HG03575 (cell line): ENCODE data around the gene CLBA1.

Source experiments
- ATAC-seq: cut with Tn5 transposase; IDR thresholded peaks from one replicate; pipeline ENCODE4 v1.9.1; 2021; ENCODE audit not compliant: unreplicated experiment, insufficient number of reproducible peaks, low FRiP score; ENCODE audit errors: extremely low read depth

The CLBA1 gene

DNA sequence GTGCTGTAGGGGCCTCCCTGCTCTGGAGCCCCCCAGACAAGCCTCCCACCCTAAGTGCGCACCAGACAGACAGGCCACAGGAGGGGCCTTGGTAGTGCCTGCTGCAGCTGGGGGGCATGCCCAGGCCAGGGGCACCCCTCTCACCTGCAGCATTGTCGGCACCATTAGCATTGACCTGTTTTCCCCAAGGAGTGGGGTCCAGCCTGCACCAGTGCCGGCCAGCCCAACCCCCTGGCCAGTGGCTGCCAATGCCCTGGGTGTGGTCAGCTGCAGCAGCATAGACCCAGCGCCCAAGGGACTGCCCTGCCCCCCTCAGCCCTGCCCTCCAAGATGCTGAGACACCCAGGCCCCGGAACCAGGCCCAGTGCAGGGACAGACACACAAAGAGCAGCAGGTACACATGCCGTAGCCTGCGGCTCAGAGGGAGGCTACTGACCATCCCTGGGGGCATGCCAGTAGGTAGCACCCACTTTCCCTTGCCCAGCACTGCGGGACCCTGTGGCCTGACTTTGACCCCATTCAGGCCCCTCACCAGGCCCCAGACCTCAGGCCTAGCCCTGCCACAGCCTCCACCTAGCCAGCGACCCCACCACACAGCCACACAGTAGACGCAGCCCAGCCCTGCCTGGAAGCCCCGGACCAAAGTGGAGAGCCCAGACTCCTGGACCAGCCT, 8.4 kb upstream of the CLBA1 start:
- no peak for ATAC-seq

DNA sequence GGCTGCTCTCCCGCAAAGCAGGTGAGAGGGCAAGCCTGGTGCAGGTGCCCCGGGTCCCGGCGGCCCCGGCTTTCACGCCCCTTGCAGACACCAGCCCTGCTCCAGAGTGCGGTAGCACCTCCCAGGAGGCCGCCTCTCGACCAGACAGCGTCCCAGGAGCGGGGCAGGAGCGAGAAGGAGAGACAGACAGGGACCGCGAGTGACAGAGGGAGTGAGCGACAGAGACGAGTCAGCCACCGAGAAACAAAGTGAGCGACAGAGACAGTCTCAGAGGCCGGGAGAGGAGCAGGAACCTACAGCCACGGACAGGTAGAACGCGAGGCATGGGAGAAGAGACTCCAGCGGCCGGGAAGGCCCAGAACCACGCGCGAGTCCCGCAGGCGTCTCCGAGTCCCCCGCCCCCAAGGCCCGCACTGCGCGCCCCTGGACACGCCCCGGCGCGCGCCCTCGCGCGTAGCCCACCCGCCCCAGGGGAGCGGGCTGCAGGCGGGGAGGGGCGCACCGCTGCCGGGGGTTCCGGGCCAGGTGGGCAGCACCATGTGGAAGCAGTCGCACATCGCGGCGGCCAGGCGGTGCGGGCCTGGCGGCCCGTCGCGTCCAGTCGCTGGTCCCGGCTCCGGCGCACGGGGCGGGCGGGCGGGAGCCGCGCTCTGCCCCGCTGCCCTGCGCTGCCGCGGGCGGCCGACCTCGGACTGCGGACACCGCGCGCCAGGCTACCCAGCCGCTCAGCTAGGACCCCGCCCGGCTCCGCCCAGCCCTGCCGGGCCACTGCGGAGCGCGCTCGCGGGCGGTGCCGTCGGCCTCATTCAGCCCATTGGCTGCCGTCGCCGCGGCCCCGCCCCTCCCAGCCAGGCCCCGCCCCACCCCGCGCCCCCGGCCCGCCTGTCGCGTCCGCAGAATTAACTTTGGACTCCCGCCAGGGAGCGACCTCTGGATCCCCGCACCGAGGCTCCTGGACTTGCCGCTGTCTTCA, 7.6 kb upstream of the CLBA1 start, which contains the start of gene AHNAK2:
TSS of gene AHNAK2 (minus strand) at position 694 of the 973 bp plus-strand sequence. CDS start at position 557, 137 bp downstream.
- ATAC-seq = no peak

DNA sequence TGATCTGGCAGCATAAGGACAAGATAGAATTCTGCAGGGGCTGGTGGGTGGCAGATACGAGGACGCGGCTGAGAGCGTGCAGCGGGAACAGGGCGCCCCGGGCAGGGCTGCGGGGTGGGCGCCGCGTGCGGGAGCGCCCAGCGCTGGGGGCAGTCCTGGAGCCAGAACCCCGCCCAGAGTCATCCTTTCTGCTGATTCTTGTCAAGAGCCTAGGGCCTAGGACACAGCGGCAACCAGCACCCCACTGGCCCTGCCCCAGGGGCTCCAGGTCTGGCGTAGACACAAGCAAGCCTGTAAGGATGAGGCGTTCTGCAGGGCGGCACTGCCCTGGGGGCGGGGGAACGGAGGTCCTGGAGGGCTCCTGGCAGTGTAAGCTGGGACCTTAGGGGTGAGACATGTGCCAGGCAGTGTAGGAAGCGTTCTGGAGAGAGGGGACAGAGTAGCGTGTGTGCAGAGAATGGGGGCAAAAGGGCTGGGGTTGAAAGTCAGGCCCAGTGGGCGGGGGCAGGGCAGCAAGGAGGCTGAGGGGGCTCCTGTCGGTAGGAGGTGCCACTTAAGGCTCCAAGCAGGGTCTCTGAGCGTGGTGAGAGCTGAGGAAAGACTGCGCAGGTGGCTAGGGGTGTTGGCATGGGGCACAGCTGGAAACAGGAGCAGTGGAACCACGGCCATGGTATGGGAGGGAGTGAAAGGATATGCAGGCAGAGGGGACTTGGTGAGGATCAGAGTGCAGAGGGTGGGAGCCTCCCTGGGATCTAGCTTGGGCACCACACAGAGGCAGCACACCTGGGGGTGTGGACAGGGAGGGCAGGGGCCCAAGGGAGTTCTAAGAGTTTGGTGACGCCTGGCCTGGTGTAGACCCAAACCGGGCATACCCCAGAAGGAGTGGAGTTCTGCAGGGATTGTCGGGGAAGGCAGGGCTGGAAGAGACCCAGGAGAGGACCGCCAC, 6.6 kb upstream of the CLBA1 start:
- no peak for ATAC-seq

DNA sequence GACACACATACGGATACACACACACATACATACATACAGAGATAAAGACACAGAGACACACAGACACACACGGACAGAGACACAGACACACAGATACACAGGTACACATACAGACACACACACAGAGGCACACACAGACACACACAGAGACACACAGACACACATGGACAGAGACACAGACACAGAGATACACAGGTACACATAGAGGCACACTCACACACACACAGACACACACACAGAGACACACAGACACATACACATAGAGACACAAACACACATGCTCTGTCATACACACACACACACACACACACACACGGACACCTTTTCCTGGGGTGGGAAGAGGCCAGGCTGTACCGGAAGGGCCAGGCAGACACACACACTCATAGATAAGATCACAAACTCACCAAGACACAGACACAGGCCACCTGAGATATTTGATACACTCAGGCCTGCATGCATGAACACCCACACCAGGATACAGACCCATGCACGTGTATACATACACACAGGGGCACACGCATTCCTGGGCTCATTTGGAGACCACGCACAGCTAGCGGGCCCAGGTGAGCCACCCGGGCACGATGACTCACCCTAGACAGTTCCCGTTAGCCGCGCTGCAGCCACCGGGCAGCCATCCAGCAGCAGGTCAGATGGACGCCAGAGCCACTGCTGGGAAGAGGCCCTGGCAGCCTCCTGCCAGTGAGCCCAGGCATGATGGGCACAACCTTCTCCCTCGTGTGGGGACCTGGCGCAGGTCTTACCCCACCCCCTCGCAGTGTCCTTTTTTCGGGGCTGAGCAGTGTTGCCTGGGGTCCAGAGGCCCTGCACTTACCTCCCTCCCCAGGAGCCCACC, 5.6 kb upstream of the CLBA1 start:
- no peak for ATAC-seq

DNA sequence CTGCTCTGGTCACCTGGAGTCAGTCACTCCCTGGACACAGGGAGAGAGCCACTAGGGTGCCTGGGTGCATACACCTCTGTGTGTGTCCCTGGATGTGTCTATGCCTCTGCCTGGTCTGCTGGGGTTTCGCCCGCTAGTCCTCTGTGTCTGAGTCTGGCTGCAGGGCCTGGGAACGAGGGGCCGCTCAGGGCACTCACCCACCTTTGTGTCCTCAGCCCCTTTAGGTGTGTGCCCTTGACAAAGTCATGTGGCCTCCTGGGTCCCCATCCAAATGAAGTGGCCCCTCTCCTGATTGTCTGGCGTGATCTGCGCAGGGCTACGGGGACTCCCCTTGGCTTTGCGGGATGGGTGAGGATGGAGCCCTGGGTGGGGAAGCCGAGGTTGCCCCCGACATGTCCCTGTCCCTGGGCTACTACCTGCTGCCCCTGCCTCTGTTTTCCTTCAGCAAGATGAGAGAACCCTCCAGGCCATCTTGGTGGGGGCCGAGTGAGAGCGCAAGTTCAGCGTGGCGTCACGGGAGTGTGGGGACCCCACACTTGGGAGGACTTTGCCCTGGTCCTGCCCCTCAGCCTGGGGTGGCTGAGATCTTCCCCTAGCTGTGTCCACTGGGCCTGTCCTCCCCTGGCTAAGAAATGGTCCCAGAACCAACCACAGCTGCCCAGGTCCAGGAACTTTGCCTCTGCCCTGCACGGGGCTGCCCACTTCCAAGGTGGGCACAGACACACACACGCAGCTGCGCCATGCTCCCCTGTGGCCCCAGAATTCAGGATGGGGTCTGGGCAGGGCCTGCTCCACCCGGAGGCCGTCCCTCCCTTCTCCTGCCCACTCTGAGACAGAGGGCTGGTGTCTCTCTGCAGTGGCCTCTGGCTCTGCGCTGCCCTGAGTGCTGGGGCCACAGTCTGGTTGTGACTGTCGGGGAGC, 4.7 kb upstream of the CLBA1 start:
- ATAC-seq = no peak

DNA sequence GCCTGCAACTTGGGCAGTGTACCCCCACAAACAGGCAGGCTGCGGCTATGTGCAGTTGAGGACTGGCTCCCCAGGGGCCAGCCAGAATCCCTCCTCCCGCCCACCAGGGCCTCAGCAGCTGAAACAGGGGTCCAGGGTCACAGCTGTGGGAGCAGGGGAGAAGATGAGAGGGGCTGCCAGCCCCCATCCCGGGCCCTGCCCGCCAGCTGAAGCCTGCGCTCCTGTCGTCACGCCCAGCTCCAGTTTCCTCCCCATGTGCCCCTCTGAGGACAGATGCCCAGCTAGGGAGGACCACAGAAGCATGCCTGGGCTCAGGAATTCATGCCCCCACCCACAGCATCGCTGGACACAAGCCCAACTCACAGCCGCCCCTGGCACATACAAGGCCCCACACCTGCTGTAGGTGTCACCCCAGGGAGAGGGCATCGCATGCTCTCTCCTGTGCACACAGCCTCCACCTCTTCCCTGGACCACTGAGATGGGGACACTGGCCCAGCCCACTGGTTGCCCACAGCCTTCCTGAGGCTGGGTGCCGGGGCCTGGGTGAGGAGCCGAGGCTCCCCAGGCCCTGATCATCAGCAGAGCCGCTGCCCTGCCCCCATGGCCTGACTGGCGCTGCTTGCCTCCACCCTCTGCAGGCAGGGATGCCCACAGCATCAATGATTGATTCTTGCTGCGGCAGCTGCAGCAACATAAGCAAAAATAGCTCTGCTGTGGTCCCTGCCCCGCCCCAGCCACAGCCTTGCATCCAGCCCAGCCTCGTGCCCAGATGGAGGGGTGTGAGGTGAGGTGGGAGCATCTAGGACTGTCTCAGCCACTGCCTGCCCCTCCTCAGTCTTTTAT, 3.7 kb upstream of the CLBA1 start:
- no peak for ATAC-seq

DNA sequence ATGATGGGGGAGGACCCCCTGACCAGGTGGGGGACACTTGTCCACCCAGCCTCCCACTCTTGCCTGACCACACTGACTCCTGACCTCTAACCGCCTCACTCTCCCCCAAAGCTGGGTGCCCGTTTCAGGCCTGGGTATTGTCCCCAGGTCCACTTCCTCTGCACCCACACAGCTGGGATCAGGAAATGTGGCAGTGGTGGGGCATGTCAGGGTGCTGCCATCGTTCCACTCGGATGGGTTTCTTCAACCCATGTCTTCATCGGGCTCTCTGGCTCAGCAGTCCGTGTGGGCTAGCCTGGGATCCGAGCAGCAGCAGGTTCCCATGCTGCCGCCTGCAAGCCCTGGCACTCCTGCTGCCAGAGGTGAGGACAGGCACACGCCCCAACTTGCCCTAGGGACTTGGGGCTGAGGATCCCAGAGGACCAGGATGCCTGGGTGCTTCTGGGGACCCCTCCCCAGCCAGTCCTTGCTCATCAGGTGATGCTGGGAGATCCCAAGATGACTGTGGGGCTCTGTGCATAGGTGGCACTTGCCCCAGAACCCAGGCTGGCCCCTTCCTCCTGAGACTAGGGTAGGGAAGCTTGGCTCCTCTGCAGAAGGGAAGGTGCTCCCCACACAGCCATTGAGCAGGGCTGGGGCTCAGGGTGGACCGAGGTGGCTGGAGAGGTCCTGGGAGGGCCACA, 2.9 kb upstream of the CLBA1 start:
- ATAC-seq = no peak

DNA sequence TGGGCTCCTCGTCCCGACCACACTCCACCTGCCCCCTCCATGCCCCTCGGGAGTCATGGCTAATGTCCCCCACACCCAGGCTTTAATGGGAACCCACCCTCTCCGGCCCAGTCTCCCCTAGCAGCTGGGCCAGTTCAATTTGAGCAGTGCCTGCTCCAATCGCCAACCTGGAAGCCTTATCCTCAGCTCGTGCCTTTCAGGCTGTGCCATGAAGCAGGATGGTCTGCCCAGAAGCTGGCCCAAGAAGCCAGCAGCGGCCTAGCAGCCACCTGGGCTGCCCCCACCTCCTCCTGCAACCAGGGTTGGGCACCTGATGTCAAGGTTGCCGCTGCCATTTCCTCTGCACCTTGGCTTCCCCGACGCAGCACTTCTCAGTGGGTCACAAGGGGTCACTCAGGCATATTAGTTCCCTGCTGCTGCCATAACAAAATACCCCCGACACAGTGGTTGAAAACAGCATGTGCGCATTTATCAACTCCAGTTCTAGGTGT, 2.3 kb upstream of the CLBA1 start:
- ATAC-seq = no peak

DNA sequence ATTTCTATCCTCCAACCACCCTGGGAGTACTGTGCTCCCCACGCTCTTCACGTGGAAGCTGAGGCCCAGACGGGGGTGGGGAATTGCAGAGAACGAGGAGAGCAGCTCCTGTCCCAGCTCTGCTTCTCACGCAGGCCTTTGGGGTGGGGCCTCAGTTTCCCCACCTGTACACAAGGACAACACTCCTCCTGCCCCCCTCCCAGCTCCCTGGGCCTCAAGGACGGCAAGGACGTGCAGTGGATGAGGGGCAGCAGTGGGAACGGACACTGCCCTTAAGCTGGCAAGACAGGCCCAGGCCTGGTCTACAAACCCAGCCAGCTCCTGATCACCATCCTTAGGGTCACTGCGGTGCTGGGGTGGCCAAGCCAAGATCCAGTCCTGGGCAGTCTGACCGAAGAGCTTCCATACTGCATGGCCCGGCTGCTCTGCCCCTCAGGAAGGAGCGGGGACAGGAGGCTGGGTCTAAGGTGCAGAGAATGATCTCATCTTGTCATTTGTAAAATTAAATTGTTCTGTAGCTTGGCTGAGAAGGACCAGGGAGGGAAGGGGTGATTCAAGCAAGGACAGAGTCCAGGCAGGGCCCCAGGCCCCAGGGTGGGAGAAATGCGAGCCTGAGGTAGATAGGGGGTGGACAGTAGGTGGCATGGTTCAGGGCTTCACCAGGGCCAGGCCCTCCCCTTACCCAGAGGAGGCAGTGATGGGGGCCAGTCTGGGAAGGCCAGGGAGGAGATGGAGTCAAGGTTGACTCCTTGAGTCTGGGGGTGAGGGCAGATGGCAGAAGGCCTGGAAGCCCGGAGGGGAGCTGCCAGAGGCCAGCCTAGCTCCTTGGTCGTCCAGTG, 1.3 kb upstream of the CLBA1 start:
- ATAC-seq = no peak

DNA sequence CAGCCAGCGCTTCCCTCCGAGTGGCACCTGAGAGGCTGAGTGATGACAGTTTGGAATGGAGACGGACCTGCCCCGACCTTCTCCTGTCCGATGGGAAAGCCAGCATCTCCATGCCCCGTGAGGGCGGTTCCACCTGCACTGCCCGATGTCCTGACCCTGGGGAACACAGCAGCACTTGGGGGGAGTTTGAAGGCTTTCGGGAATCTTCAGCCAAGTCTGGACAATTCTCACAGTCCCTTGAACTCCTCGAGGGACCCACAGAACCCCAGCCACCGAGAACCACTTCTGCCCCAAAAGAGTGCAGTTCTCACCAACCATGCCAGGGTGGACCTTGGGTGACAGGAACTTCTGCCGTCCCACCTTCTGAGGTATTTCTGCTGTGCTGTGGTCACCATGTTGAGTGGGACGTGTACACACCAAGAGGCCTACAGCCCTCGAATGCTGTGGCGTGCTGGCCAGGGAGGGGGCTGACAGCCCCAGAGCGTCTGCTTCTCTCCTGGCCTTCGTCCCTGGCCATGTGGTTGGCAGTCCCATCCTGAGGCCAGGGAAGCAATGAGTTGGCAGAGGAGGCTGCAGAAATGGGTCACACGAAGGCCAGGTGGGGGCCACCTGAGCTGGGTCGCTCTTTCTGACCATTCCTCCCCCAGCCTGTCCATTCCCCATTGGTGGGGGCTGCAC, 1.0 kb downstream of the CLBA1 start:
- ATAC-seq = no peak

DNA sequence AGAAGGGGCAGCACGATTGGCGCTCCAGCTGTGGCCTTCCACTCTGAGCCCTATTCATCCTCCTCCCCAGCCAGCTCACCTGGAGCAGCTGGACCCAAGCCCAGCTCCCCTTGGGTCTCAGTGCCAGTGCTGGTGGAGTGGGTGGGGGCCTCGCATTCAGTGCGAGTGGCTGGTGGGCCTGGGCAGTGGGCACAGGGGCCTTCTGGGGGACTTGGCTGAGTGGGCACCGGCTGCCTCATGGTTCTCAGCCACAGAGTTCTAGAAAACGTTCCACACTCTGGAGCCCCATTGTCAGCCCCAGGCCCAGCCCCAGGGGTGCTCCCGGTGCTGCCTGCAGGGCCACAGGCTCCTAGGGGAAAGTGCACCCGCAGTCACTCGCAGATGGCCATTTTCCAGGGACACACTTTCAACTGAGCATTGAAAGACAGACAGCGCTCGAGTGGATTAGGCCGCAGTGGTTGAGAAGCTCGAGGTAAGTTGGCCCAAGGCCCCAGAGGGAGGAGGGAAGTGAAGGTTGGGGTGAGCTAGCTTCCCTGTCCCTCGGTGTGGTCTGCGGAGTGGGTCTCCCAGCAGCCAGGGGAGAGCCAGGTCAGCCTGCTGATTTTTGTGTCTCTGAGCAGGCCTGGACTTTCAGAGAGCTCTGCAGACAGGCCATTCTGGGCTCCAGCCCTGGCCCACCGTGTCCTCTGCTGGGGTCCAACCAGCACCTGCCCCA, 3.8 kb downstream of the CLBA1 start:
- ATAC-seq = no peak

DNA sequence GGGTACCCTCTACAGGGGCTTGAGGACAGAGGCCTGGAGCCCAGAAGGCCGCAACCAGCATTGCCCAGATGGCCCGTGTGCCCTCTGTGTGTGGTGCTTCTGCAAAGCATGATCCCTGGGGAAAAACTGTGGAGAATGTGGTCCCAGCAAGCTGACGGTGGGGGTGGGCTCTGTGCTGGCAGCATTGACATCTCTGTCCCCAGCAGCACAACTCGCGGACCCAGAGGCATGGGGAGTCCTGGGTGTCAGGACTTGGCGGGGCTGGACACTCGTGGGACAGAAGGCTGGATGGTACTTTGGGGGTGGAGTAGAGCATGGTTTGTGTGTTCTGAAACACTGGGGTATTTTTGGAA, 4.3 kb downstream of the CLBA1 start:
- no peak for ATAC-seq

DNA sequence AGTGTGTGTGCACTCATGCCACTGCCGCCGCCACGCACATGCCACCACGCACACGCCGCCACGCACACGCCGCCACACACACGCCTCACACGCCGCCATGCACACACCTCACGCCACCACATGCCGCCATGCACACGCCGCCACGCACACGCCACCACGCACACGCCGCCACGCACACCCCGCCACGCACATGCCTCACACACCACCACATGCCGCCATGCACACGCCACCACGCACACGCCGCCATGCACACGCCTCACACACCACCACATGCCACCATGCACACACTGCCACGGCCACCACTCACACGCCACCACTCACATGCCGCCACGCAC, 6.3 kb downstream of the CLBA1 start:
- ATAC-seq = no peak

DNA sequence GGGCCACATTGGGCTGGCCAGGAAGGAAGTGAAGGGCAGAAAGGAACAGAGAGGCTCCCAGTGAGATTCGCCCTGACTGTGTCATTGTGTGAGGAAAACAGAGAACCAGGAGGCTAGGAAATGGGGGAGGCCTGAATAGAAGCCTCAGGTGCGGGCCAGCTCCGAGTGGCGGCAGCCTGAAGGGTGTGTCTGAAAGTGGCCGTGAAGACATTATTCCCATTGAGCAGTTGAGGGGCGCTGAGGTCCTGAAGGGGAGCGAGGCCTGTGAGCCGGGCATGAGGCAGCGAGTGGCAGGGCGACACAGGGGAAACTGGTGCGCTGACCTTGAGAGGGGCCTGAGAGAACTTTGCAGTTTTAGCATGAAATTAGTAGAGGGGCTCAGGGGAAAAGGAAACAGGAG, 6.9 kb downstream of the CLBA1 start:
- no peak for ATAC-seq
